ENCODE results near the gene MATN1. TPM values are rescaled to one million over a fixed set of nuclear protein-coding genes. Genes with fewer than 3 reads are reported as not detected.
"Not testable (repeated sequence)": the region's sequence is repeated elsewhere in the genome, so short reads cannot be mapped to it uniquely, and the experiment has no call there.

The MATN1 gene
- total RNA-seq, 1 donor from 2014 or later: not detected

GRCh38 chr1:30689901-30690645 is 33.3 kb downstream of the MATN1 start:
- intact Hi-C loops (cut with micrococcal nuclease): no loop called here
- Histone ChIP-seq H3K36me3 (no peaks in the 10 kb centered on the region), H3K9me3 (replicated peaks) (no peaks in the 10 kb centered on the region), H3K4me3 (no peak overlapping the region), H3K27ac (replicated peaks) (no peak overlapping the region), H3K27me3 (ENCODE audit: low read depth) (peaks cover 93% of the 10 kb centered on the region), H3K4me1 (no peaks in the 10 kb centered on the region)
- TF ChIP-seq, protein P1, sequence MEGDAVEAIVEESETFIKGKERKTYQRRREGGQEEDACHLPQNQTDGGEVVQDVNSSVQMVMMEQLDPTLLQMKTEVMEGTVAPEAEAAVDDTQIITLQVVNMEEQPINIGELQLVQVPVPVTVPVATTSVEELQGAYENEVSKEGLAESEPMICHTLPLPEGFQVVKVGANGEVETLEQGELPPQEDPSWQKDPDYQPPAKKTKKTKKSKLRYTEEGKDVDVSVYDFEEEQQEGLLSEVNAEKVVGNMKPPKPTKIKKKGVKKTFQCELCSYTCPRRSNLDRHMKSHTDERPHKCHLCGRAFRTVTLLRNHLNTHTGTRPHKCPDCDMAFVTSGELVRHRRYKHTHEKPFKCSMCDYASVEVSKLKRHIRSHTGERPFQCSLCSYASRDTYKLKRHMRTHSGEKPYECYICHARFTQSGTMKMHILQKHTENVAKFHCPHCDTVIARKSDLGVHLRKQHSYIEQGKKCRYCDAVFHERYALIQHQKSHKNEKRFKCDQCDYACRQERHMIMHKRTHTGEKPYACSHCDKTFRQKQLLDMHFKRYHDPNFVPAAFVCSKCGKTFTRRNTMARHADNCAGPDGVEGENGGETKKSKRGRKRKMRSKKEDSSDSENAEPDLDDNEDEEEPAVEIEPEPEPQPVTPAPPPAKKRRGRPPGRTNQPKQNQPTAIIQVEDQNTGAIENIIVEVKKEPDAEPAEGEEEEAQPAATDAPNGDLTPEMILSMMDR (IDR thresholded peaks at IDR 0.05; ENCODE audit: borderline replicate concordance): no peak
- DNase-seq: no peak

DNA sequence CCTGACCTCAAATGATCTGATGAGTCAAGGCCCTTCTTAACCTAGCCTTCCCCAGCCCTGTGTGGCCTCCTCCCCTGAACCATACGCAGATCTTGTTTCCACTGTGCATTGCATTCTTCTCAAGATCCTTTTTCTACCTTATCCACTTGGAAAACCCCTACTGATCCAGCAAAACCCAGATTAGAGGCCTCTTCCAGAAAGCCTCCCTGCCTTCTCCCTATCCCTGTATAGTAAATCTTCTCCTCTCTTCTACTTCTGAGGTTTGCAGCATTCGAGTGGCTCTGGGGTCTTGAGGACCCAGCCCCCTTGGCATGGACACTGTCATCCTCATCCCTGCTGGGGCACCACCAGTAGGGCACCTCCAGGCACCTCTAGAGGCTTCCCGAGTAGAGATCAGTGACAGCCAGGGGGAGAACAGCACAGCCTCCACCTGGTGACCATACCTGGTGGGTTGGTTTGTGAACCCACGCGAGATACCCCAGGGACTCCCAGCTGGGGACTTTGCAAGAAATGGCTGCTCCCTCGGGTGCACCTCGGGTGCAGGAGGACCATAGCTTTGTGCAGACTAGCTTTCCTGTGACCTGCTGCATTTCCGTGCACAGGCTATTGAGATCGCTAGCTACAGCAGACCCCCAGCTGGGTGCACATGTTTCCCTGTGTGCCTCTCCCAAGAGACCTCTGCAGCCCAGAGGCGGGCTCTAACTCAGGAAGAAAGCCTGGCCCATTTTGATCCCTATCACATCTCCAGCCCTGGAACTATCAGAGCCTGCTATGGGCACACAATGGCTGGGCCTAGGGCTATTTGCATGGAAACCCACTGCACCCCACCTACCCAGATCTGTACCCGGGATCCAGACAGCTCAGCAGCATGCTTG is 34.2 kb downstream of the MATN1 start:
- TF ChIP-seq, protein P1 (IDR thresholded peaks at IDR 0.05; ENCODE audit: borderline replicate concordance): no peak
- no peak overlapping the region for H3K4me3 ChIP-seq
- no peaks in the 10 kb centered on the region for H3K4me1 ChIP-seq
- H3K27me3 ChIP-seq (ENCODE audit: low read depth): peaks cover 96% of the 10 kb centered on the region
- H3K9me3 ChIP-seq (replicated peaks): no peaks in the 10 kb centered on the region
- intact Hi-C loops (cut with micrococcal nuclease): no loop called here
- no peak overlapping the region for H3K27ac ChIP-seq (replicated peaks)
- H3K36me3 ChIP-seq: no peaks in the 10 kb centered on the region
- DNase-seq: no peak

- intact Hi-C loops (cut with micrococcal nuclease): not testable (repeated sequence)
Measured at GRCh38 chr1:30688516-30688915, 34.9 kb downstream of the MATN1 start.

GRCh38 chr1:30687886-30688285 is 35.5 kb downstream of the MATN1 start:
- Histone ChIP-seq H3K9me3 (replicated peaks) (no peaks in the 10 kb centered on the region), H3K27ac (replicated peaks) (no peak overlapping the region), H3K27me3 (ENCODE audit: low read depth) (peaks cover 96% of the 10 kb centered on the region), H3K4me1 (peaks cover 2% of the 10 kb centered on the region), H3K4me3 (no peak overlapping the region), H3K36me3 (no peaks in the 10 kb centered on the region)
- intact Hi-C loops (cut with micrococcal nuclease): no loop called here
- no peak for DNase-seq
- TF ChIP-seq, protein P1 (IDR thresholded peaks at IDR 0.05; ENCODE audit: borderline replicate concordance): no peak

More at GRCh38 chr1:30688516-30688915, 34.9 kb downstream of the MATN1 start:
- not testable (repeated sequence) for H3K4me1 ChIP-seq; H3K27ac ChIP-seq (replicated peaks); H3K36me3 ChIP-seq; H3K9me3 ChIP-seq (replicated peaks); DNase-seq; H3K4me3 ChIP-seq
- peaks cover 96% of the 10 kb centered on the region for H3K27me3 ChIP-seq (ENCODE audit: low read depth)

DNA sequence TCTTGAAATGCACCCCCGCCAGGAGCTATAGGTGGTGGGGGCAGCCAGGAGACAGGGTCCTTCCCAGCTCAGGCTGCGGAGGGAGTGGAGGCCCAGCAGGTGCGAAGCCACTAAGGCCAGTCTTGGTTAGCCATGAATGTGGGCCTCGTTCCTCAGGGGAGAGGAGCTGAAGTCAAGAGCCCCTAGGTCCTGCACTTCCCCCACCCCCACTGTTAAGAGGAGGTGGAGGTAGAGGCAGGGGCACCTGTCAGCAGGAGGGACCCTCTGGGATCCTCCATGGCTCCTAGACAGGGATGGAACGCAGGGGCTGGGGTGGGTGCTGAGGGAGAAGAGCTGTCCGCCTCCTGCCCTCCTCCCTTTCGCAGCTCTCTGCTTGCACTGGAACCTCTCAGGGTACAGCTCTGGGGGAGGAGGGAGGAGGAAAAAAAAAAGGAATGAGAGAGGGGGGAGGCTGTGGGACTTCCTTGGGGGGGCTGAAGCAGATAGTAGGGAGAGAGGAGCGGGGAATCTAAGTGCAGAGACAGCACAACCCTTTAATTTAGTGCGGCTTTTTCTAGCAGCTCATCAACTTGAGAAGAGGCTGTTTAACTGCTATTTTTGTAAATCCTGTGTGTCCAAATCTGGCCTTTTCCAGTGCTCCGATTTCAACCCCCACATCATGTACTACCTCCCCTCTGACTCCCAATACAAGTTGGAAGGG is 37.0 kb downstream of the MATN1 start:
- Histone ChIP-seq H3K4me1 (peaks cover 16% of the 10 kb centered on the region), H3K36me3 (no peaks in the 10 kb centered on the region), H3K4me3 (no peak overlapping the region), H3K9me3 (replicated peaks) (no peaks in the 10 kb centered on the region), H3K27me3 (ENCODE audit: low read depth) (peaks cover 95% of the 10 kb centered on the region), H3K27ac (replicated peaks) (no peak overlapping the region)
- intact Hi-C loops (cut with micrococcal nuclease): no loop called here
- no peak for DNase-seq
- TF ChIP-seq, protein P1 (IDR thresholded peaks at IDR 0.05; ENCODE audit: borderline replicate concordance): no peak

Data from left ventricle myocardium inferior (tissue), 1 donor.